Stimulated activated CD4-positive, alpha-beta T cell treated with anti-CD3 and anti-CD28 coated beads, TNF-alpha, amount 100 ng/mL, for 4 hours (primary cell): ENCODE measurements around the gene CENPF.
A peak's percentile ranks its signal among the peaks of the same experiment; 100 is the strongest.
"Not testable (repeated sequence)": the region's sequence is repeated elsewhere in the genome, so short reads cannot be mapped to it uniquely, and the experiment has no call there.

Source experiments
- DNase-seq, 3 experiments: peaks; one replicate each; pipeline ENCODE4 v3.0.0-alpha.2; 2020; ENCODE audit warnings: low read depth in 3 of 3

Gene CENPF, protein sequence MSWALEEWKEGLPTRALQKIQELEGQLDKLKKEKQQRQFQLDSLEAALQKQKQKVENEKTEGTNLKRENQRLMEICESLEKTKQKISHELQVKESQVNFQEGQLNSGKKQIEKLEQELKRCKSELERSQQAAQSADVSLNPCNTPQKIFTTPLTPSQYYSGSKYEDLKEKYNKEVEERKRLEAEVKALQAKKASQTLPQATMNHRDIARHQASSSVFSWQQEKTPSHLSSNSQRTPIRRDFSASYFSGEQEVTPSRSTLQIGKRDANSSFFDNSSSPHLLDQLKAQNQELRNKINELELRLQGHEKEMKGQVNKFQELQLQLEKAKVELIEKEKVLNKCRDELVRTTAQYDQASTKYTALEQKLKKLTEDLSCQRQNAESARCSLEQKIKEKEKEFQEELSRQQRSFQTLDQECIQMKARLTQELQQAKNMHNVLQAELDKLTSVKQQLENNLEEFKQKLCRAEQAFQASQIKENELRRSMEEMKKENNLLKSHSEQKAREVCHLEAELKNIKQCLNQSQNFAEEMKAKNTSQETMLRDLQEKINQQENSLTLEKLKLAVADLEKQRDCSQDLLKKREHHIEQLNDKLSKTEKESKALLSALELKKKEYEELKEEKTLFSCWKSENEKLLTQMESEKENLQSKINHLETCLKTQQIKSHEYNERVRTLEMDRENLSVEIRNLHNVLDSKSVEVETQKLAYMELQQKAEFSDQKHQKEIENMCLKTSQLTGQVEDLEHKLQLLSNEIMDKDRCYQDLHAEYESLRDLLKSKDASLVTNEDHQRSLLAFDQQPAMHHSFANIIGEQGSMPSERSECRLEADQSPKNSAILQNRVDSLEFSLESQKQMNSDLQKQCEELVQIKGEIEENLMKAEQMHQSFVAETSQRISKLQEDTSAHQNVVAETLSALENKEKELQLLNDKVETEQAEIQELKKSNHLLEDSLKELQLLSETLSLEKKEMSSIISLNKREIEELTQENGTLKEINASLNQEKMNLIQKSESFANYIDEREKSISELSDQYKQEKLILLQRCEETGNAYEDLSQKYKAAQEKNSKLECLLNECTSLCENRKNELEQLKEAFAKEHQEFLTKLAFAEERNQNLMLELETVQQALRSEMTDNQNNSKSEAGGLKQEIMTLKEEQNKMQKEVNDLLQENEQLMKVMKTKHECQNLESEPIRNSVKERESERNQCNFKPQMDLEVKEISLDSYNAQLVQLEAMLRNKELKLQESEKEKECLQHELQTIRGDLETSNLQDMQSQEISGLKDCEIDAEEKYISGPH (N-terminal part only)

DNA sequence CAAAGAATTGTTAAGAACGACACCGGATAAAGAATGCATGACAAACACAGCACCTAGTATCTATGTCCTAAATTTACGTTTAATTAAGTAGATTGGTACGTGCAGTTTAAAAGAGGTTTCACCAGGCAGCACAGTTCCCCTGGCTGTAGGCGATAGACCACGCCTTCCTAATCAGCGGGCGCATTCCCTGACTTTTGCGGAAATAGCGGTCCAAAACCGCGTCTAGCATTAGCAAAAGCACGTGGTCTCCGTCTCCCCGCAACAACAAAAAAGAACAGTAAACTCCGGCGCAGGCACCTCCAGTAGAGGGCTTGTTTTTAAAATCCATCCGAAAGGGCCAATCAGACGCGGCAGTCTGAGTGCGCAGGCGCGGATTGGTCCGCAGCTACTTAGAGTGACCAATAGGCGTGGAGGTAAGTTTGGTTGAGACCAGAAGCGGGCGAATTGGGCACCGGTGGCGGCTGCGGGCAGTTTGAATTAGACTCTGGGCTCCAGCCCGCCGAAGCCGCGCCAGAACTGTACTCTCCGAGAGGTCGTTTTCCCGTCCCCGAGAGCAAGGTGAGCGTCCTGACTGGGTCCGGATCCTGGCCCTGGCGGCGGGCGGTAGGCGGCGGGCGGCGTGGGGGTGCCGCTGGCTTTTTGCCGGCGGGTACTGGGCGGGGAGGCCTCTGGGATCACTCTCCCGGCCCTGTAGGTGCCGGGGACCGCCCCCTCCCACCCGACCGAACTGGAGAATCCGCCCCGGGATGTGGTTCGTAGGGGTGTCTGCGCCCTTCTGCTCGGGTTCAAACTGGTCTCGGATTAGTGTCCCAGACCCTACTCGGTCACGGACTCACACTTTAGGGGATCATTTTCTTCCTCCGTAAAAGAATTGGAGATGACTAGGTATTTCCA lies at the start of gene CENPF:
TSS of gene CENPF (plus strand) at position 432 of the 894 bp plus-strand sequence. CDS start 10,560 bp downstream, outside the sequence.
- peak; percentile 75 to 86 (median 83) for DNase-seq

DNA sequence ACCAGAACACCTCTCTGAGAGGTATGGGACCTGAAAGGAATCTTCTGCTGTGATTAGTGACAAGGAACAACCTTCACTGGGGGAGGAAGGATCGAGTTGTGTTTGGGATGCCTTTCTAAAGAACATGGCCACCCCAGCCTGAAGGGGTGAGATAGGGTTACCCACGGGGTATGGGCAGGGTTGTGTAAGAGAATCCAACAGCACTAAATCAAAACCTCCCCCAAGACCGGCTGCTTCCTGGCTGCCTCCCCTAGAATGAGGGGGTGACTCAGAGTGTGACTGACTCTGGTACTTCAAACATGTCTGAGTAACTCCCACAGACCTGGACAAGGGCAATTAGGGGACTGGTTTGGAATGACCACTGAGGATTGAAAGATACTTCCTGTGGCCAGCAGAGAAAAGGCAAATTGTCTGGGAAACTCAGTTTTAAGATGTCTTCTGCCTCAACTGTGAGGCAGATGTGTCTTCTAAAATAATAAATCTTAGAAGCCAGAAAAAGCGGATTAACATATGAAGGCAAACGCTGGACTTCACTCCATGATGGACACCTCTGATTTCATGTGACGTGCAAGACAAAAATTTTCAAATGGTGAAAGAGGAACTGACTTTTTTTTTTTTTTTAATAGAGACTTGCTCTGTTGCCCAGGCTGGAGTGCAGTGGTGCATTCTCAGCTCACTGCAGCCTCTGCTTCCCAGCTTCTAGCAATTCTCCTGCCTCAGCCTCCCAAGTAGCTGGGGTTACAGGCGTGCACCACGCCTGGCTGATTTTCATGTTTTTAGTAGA lies 44.9 kb upstream of the CENPF start:
- no peak for DNase-seq

DNA sequence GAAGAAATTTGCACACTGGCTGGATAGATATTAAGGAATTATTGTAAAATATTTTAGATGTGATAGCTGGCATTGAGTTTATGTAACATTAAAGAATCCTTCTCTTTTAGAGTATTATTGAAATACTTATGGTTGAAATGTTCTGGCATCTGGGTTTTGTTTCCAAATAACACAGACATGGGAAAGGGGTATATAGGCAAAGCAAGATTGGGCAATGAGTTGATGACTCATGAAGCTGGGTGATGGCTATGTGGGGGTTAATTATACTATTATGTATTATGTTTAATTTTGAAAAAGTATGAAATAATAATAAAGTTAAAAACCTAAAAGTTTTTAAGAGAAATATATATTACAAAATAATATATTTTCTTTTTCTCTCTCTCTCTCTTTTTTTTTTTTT lies 39.1 kb upstream of the CENPF start:
- DNase-seq: no peak

DNA sequence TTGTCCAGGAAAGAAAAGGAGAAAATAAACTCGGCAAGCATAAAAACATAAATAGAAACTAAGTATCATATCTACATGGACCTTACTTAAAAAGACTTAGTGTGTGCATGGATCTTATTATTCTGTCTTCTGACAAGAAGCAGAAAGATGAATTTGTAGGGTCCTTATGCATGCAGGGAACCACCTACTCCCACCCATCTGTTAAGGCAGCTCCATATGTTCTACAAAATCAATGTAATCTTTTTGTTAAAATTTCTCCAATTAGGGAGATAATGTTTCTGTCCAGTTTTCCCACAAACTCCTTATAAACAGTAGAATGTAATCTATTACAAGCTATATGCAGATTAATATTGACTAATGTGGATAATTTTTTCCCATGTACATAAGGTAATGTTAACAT lies 37.7 kb upstream of the CENPF start:
- DNase-seq: no peak

DNA sequence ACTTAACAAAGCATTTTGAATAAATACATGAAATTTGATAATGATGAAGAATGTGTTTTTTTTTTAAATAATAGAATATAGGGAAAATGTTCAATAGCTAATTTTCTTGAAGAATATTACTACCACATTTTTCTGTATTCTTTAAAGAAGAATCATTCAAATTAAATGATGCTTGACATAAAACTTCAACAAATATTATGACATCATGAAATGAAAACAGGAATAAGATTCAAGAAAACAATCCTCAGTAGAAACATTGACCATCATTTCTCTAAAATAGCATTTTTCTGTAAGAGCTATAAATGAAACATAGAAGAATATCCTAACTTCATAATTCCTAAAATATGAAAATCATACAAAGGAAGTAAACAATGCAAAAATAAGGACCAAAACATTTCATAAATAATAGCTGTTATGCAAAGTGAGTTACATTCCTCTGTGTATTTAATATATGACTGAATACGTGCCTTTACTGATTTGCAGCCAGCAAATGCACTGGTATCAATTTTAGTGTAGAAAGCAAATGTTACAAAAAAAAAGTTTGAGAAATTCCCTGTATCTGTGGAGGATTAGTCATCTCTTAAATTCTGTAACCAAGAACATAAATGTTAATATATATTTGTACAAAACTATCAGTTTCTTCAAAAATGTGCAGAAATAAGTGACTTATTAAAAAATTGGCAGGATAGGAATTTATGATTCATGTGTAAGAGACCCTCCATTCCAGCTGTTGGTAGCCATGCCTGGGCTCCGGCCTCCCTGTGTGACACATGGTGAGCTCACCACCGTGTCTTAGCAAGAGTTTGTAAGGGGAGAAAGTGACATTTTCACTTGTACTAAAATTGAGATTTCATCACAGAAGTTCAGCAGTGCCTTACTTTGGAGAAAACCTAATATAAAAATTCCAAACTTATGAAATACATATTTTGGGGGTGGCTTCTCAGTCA lies 36.6 kb upstream of the CENPF start:
- DNase-seq: no peak

DNA sequence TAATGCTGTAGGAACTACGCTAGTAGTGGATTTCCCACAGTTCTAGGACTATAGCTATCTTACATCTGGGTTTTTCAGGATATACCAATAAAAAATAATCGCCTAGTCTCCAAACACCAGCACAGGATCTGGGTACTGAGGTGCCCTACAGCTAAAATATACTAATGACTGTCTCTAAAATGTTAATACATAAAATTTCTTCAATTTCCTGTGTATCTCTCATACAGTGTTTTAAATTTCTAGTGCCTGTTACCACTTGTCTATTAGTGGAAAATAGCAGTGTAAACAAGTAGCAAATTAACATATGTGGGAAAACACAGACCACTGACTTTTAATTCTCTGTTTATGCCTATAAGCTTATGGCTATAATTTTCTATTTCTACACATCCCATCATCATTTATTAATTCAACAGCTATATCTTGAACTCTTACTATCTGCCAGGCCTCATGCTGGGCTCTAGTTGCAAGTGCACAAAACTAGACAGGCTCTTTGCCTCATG lies 35.5 kb upstream of the CENPF start:
- DNase-seq: no peak

DNA sequence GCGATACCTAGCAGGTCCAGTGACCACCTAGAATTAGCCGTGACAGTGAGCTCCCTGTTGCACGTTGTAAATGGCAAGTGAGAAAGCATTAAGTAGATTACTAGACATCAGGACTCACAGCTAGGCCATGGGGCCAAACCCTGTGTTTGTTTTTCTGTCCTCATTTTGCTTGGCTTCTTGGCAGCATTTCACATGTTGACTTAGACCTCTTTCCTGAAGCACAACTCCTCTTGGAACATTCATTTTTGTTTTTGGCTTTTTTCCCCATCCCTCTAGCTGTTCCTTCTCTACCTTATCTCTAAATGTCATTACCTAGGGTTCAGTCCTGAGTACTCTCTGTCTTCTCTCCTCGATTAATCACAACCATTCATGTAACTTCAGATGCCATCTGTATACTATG lies 34.7 kb upstream of the CENPF start:
- no peak for DNase-seq

DNA sequence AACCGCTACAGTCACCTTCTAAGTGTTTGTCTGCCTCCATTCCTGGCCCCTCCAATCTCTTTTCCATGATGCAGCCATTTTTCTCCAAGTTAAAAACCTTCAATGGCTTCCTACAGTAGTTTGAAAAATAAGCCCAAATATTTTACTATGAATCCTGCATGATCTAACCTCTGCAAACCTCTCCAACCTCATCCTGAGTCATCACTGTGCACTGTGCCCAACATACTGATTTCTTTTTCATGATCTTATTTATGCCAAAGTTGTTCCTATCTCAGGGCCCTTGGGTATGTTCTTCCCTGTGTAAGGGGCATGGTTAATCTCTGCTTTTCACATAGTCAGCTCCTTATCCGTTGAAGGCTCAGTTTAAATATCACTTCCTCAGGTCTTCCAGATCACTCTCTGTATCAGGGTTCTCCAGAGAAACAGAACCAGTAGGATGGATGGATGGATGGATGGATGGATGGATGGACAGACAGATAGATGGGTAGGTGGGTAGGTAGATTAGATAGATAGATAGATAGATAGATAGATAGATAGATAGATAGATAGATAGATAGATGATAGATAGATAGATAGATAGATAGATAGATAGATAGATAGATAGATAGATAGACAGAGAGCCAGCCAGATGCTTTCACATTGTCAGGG lies 33.5 kb upstream of the CENPF start:
- no peak for DNase-seq

DNA sequence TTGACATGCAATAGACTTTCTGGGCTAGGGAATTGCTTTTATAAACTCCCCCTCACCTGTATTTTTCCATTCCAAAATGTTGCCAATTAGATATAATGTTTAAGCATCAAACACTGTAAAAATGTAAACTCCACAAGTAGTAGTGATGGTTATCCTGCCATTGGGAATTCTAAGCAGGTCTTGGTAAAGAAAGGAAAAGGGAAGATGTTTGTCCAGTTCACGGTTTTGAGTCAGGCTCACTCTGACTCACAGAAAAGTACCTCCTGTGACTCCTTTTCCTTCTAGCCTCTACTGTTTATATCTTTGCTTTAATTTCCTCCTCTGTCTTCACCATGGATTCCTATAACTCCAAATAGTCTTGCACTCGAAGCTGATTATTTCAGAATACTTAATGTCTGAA lies 32.6 kb upstream of the CENPF start:
- DNase-seq: no peak

DNA sequence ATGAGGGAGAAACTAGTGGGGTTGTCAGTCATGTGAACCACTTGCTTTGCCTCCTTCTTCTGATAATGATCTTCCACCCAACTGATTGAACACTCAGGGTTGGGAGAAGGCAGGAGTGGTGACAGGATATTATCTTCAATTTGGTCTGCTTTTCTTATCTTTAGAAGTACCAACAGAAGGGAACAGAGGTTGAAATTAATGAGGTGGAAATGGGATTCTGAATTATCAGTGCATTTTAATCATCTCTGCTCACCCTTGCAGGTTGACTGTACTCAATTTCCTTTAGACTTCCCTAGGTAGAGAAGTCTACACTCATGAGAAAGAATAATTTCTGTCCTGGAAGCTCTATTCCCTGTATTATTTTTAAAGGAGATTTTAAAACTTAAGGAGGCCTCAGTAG lies 31.7 kb upstream of the CENPF start:
- no peak for DNase-seq

DNA sequence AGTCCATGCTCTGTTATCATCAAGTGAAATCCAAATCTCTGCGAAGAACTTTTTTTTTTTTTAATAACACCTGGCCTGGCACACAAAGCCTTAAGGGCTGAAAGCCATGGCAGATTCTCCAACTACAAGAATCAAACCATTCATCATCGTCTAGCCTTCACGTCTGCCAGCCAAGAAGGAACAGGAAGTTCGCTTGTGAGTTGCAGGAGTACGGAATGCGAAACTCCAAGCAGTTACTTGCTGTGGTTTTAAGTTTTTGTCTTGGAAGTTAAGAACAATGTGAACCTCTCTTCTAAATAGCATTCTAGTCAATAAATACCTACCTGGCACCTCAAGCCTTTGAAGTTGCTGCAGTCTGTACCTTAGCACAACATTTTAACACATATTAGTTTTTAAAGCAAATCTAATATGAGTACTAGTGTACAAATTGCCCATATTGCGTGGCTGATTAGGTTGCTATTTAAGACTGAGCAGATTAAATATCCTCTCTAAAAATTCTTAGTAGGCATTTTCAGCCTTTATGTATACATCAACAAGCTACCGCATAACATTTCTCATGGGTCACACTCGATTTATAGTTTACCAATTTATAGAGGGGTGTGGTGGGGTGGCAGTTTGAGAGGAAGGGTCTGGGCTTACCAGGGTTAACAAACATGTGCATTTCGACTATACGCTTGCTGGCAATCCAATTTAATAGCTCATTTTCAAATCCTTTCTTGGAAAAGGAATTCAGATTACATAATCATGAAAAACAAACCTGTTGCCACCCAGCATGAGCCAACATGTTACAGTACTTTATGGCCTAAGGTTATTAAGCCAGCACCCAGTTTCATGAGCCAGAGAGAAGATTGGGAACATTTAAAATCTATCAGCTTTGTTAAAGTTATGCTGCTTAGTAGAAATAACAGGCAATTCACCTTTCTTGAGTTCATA lies 29.3 kb upstream of the CENPF start:
- no peak for DNase-seq

DNA sequence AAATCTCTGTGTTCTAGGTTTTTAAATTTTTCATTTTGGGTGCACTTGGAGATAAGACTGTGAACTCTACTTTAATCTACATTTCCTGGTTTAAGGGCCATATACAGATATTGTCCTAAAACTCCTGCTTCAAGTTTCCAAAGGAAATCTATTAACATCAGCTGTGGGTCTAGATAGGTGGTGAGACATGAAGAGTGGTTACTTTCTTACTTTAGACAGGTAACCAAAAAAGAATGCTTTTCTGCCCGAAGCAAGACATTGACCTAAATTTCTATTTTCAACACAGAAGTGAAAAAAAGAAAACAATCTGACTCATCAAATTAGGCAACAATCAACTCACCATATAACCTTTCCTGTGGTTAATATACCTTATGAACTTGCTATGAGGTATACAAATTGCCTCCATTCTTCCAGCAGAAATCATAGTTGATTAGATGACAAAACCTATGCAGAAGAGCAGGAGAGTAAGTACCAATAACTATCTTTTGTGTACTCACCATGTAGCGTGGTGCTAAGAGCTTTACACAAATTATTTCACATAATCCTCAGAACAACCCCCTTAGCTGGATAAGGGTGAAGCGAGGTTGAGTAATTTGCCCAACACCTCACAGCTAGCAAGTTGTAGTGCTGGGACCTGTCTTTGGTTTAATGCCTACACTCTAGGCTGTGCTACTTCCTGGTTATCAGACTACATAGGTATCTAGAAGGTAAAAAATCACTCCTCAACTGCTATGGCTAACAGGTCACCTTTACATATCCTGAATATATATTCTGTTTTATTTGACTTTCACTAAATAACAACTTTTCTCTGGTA lies 28.2 kb upstream of the CENPF start:
- DNase-seq: no peak

DNA sequence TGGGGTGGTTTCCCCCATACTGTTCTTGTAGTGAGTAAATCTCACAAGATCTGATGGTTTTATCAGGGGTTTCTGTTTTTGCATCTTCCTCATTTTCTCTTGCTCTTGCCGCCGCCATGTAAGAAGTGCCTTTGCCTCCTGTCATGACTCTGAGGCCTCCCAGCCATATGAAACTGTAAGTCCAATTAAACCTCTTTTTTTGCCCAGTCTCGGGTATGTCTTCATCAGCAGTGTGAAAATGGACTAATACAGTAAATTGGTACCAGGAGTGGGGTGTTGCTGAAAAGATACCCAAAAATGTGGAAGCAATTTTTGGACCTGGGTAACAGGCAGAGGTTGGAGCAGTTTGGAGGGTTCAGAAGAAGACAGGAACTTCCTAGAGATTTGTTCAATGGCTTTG lies 26.9 kb upstream of the CENPF start:
- DNase-seq: not testable (repeated sequence)

DNA sequence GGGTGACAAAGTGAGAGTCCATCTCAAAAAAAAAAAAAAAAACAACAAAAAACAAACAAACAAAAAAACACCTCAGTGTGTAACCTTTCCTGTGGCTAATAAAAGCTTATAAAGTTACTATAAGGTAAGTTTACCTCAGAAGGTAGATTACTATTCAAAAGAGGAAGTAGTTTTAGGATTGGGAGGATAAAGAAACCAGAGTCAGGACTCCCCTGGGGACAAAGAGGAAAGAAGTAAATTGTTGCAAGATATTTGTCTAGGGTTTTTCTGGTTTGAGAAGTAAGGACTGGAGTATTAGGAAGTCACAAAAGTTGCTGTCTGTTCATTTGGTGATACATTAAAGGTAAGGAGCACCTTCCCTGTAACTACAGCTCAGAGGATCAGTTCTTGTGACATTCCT lies 23.8 kb upstream of the CENPF start:
- no peak for DNase-seq

DNA sequence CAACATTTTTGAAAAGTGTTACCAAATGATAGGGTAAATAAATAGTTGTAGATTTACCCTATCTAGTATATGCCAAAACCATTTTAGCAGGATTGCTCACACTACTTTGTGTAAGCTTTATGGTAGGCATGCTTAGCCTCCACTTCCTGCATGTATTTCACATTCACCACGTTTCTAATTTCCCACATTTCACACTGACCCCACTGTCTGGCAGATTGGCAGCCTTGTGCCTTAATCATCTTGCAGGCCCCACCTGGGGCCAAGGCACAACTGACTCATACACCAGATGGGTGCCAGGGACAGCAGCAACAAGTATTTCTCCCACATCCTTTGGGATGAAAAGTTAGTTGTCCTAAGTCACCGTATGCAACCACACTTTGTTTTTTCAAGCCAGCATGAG lies 21.2 kb upstream of the CENPF start:
- DNase-seq: no peak

DNA sequence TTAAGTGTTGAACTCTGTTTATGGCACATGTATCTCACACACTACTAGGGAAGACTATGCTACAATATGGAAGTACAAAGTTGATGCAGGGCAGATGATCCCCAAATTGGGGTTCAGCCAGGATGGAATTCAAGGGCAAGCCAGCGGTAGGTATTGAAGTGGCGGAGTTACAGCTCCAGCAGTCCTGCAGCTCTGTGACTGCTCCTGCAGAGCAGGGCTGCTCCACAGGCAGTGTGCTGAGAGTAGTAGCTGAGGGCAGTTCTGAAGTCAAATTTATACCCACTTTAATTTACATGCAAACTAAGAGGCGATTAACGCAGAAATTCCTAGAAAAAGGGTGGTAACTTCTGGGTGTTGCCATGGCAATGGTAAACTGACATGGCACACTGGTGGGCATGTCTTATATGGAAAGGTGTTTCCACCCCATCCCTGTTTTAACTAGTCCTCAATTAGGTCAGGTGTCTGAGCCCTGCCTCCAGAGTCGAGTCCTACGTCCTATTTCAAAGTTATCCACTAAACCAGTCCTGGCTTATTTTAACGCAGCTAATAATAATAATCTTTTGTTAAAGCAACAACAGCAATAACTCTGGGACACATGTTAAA lies 20.6 kb upstream of the CENPF start:
- DNase-seq: no peak
